ENCODE measurements around the gene GPX1. TPM values are rescaled to one million over a fixed set of nuclear protein-coding genes. Genes with fewer than 3 reads are reported as not detected.
"Not testable (repeated sequence)": the region's sequence is repeated elsewhere in the genome, so short reads cannot be mapped to it uniquely, and the experiment has no call there.

GPX1 gene
- total RNA-seq (204 TPM), polyA plus RNA-seq (384 TPM)
- long read RNA-seq, donor 1, transcript GPX1-201 (1 exons, 1,135 nt), result major isoform, 5 of 8 reads
- long read RNA-seq, donor 1, partial matches to known transcripts, result 0 of 8 reads
- long read RNA-seq, donor 1, other reads (novel, unspliced or antisense), result 0 of 8 reads
- long read RNA-seq, donor 2, transcript GPX1-201 (1 exons, 1,135 nt), result minor isoform, 53 of 192 reads
- long read RNA-seq, donor 2, transcript GPX1-202 (2 exons, 1,151 nt), result major isoform, 138 of 192 reads
- long read RNA-seq, donor 2, partial matches to known transcripts, result 0 of 192 reads
- long read RNA-seq, donor 2, other reads (novel, unspliced or antisense), result 0 of 192 reads
- long read RNA-seq, donor 3, transcript GPX1-202 (2 exons, 1,151 nt), result major isoform, 149 of 211 reads
- long read RNA-seq, donor 3, transcript GPX1-201 (1 exons, 1,135 nt), result minor isoform, 60 of 211 reads
- long read RNA-seq, donor 3, partial matches to known transcripts, result 0 of 211 reads
- long read RNA-seq, donor 3, other reads (novel, unspliced or antisense), result 0 of 211 reads
- long read RNA-seq, donor 4, transcript GPX1-202 (2 exons, 1,151 nt), result major isoform, 35 of 69 reads
- long read RNA-seq, donor 4, transcript GPX1-201 (1 exons, 1,135 nt), result minor isoform, 34 of 69 reads
- long read RNA-seq, donor 4, partial matches to known transcripts, result 0 of 69 reads
- long read RNA-seq, donor 4, other reads (novel, unspliced or antisense), result 0 of 69 reads
- long read RNA-seq, donor 5, transcript GPX1-201 (1 exons, 1,135 nt), result minor isoform, 104 of 305 reads
- long read RNA-seq, donor 5, transcript GPX1-202 (2 exons, 1,151 nt), result major isoform, 199 of 305 reads
- long read RNA-seq, donor 5, partial matches to known transcripts, result 0 of 305 reads
- long read RNA-seq, donor 5, other reads (novel, unspliced or antisense), result 0 of 305 reads
- long read RNA-seq, donor 6, transcript GPX1-202 (2 exons, 1,151 nt), result major isoform, 73 of 106 reads
- long read RNA-seq, donor 6, transcript GPX1-201 (1 exons, 1,135 nt), result minor isoform, 33 of 106 reads
- long read RNA-seq, donor 6, partial matches to known transcripts, result 0 of 106 reads
- long read RNA-seq, donor 6, other reads (novel, unspliced or antisense), result 0 of 106 reads
- long read RNA-seq, donor 7, transcript GPX1-201 (1 exons, 1,135 nt), result minor isoform, 40 of 112 reads
- long read RNA-seq, donor 7, transcript GPX1-202 (2 exons, 1,151 nt), result major isoform, 72 of 112 reads
- long read RNA-seq, donor 7, partial matches to known transcripts, result 0 of 112 reads
- long read RNA-seq, donor 7, other reads (novel, unspliced or antisense), result 0 of 112 reads
- long read RNA-seq, donor 8, transcript GPX1-202 (2 exons, 1,151 nt), result major isoform, 53 of 64 reads
- long read RNA-seq, donor 8, transcript GPX1-201 (1 exons, 1,135 nt), result minor isoform, 11 of 64 reads
- long read RNA-seq, donor 8, partial matches to known transcripts, result 0 of 64 reads
- long read RNA-seq, donor 8, other reads (novel, unspliced or antisense), result 0 of 64 reads
- long read RNA-seq, donor 9, transcript GPX1-202 (2 exons, 1,151 nt), result major isoform, 51 of 63 reads
- long read RNA-seq, donor 9, transcript GPX1-201 (1 exons, 1,135 nt), result minor isoform, 12 of 63 reads
- long read RNA-seq, donor 9, partial matches to known transcripts, result 0 of 63 reads
- long read RNA-seq, donor 9, other reads (novel, unspliced or antisense), result 0 of 63 reads
- long read RNA-seq, donor 10, transcript GPX1-201 (1 exons, 1,135 nt), result minor isoform, 39 of 85 reads
- long read RNA-seq, donor 10, transcript GPX1-202 (2 exons, 1,151 nt), result major isoform, 46 of 85 reads
- long read RNA-seq, donor 10, partial matches to known transcripts, result 0 of 85 reads
- long read RNA-seq, donor 10, other reads (novel, unspliced or antisense), result 0 of 85 reads

GRCh38 chr3:49358217-49358883 is at the start of gene GPX1:
TSS of gene GPX1 (minus strand) at chr3:49358353. CDS start at chr3:49358278, 75 bp downstream.
- no peaks in the 10 kb centered on the region for H3K27me3 ChIP-seq (ENCODE audit: control insufficient read depth in 2 of 2, insufficient read depth in 1 of 2, low read length in 1 of 2)
- H3K36me3 ChIP-seq (ENCODE audit: control insufficient read depth in 2 of 2, insufficient read depth in 2 of 2, low read length in 1 of 2), result peaks cover 52 to 60% of the 10 kb centered on the region in 2 donors
- DNase-seq (ENCODE audit: low read depth in 6 of 9, low spot score in 9 of 9), result peak; percentile 36 to 90 (median 70)
- peaks cover 0 to 36% of the 10 kb centered on the region in 2 donors for H3K4me1 ChIP-seq (ENCODE audit: control insufficient read depth in 2 of 2, insufficient read depth in 2 of 2, low read length in 2 of 2)
- 4% methylated on average over 46 of the region's 46 CpGs for WGBS
- H3K27ac ChIP-seq (ENCODE audit: low read depth in 1 of 2, low read length in 1 of 2), result peak within 1 kb of the TSS; percentile 91 to 94
- H3K4me3 ChIP-seq (ENCODE audit: low read length in 2 of 2), result peak within 1 kb of the TSS; percentile 68 to 76
- no peaks in the 10 kb centered on the region for H3K9me3 ChIP-seq (ENCODE audit: control insufficient read depth in 2 of 2, insufficient read depth in 1 of 2, low read length in 1 of 2)

DNA sequence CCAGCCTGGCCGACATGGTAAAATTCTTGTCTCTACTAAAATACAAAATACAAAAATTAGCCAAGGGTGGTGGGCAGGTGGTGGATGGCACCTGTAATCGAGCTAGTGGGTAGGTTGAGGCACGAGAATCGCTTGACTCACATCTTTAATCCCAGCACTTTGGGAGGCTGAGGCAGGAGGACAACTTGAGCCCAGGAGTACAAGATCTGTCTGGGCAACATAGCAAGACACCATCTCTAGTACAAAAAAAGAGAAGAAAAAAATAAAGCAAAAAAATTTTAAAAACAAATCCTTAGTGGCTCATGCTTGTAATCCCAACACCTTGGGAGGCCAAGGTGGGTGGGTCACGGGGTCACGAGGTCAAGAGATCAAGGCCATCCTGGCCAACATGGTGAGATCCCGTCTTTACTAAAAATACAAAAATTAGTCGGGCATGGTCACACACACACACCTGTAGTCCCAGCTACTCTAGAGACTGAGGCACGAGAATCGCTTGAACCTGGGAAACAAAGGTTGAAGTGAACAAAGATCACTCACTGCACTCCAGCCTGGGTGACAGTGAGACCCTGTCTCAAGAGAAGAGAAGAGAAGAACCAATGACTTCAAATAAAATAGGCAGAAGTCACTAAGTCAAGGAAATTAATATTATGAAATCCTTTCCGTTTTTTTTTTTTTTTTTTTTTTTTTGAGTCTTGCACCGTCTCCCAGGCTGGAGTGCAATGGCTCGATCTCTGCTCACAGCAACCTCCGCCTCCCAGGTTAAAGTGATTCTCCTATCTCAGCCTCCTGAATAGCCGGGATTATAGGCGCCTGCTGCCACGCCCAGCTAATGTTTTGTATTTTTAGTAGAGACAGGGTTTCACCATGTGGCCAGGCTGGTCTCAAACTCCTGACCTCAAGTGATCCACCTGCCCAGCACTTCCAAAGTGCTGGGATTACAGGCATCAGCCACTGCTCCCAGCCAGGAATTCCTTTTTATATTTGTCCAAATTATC is 48.7 kb upstream of the GPX1 start:
- 88% methylated on average over 17 of the region's 17 CpGs for WGBS
- no peak for DNase-seq (ENCODE audit: low read depth in 6 of 9, low spot score in 9 of 9)
- Histone ChIP-seq H3K4me3 (ENCODE audit: low read length in 2 of 2) (no peak overlapping the region), H3K27ac (ENCODE audit: low read depth in 1 of 2, low read length in 1 of 2) (no peak overlapping the region), H3K4me1 (ENCODE audit: control insufficient read depth in 2 of 2, insufficient read depth in 2 of 2, low read length in 2 of 2) (peaks cover 12 to 15% of the 10 kb centered on the region in 2 donors), H3K9me3 (ENCODE audit: control insufficient read depth in 2 of 2, insufficient read depth in 1 of 2, low read length in 1 of 2) (no peaks in the 10 kb centered on the region), H3K36me3 (ENCODE audit: control insufficient read depth in 2 of 2, insufficient read depth in 2 of 2, low read length in 1 of 2) (peaks cover 14 to 25% of the 10 kb centered on the region in 2 donors), H3K27me3 (ENCODE audit: control insufficient read depth in 2 of 2, insufficient read depth in 1 of 2, low read length in 1 of 2) (no peaks in the 10 kb centered on the region)

DNA sequence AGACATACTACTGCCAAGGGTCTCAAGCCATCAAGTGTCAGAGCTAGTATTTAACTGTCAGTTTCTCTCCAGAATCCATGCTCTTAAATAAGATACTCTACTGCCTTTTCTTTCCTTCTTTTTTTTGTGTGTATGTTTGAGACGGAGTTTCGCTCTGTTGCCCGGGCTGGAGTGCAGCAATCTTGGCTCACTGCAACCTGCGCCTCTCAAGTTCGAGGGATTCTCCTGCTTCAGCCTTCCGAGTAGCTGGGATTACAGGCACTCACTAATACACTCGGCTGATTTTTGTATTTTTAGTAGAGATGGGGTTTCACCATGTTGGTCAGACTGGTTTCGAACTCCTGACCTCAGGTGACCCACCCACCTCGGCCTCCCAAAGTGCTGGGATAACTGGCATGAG is 47.4 kb upstream of the GPX1 start:
- not testable (repeated sequence) for DNase-seq (ENCODE audit: low read depth in 6 of 9, low spot score in 9 of 9); H3K4me3 ChIP-seq (ENCODE audit: low read length in 2 of 2)
- 91% methylated on average over 9 of the region's 9 CpGs for WGBS

GRCh38 chr3:49403891-49404290 is 45.7 kb upstream of the GPX1 start:
- no peak overlapping the region for H3K4me3 ChIP-seq (ENCODE audit: low read length in 2 of 2)
- no peaks in the 10 kb centered on the region for H3K9me3 ChIP-seq (ENCODE audit: control insufficient read depth in 2 of 2, insufficient read depth in 1 of 2, low read length in 1 of 2)
- H3K27me3 ChIP-seq (ENCODE audit: control insufficient read depth in 2 of 2, insufficient read depth in 1 of 2, low read length in 1 of 2), result no peaks in the 10 kb centered on the region
- 96% methylated on average over 5 of the region's 5 CpGs for WGBS
- peaks cover 21 to 33% of the 10 kb centered on the region in 2 donors for H3K36me3 ChIP-seq (ENCODE audit: control insufficient read depth in 2 of 2, insufficient read depth in 2 of 2, low read length in 1 of 2)
- no peak for DNase-seq (ENCODE audit: low read depth in 6 of 9, low spot score in 9 of 9)
- no peak overlapping the region for H3K27ac ChIP-seq (ENCODE audit: low read depth in 1 of 2, low read length in 1 of 2)
- H3K4me1 ChIP-seq (ENCODE audit: control insufficient read depth in 2 of 2, insufficient read depth in 2 of 2, low read length in 2 of 2), result peaks cover 0 to 5% of the 10 kb centered on the region in 2 donors

More for the DNA sequence above, 47.4 kb upstream of the GPX1 start:
- peak overlapping the region; percentile 24 to 31 for H3K27ac ChIP-seq (ENCODE audit: low read depth in 1 of 2, low read length in 1 of 2)
- not testable (repeated sequence) for H3K27me3 ChIP-seq (ENCODE audit: control insufficient read depth in 2 of 2, insufficient read depth in 1 of 2, low read length in 1 of 2); H3K9me3 ChIP-seq (ENCODE audit: control insufficient read depth in 2 of 2, insufficient read depth in 1 of 2, low read length in 1 of 2)
- peaks cover 13 to 15% of the 10 kb centered on the region in 2 donors for H3K4me1 ChIP-seq (ENCODE audit: control insufficient read depth in 2 of 2, insufficient read depth in 2 of 2, low read length in 2 of 2)
- peaks cover 18 to 33% of the 10 kb centered on the region in 2 donors for H3K36me3 ChIP-seq (ENCODE audit: control insufficient read depth in 2 of 2, insufficient read depth in 2 of 2, low read length in 1 of 2)

DNA sequence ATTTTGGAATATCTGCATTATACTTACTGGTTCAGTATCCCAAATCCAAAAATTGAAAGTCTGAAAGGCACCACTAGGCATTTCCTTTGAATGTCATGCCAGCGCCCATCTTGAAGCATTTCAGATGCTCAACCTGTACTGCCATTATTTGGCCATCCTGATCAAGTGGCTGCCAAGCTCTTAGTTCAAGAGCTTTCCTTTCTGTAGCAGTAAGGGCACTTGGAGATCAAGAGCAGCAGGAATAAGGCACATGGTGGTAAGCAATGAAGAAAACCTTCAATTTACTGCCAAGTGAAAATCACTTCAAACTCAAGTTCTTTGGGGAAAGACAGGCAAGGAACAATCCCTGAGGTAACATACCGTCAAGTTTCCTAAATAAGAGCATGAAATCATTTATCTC is 43.6 kb upstream of the GPX1 start:
- no peaks in the 10 kb centered on the region for H3K27me3 ChIP-seq (ENCODE audit: control insufficient read depth in 2 of 2, insufficient read depth in 1 of 2, low read length in 1 of 2)
- peaks cover 0 to 5% of the 10 kb centered on the region in 2 donors for H3K4me1 ChIP-seq (ENCODE audit: control insufficient read depth in 2 of 2, insufficient read depth in 2 of 2, low read length in 2 of 2)
- H3K27ac ChIP-seq (ENCODE audit: low read depth in 1 of 2, low read length in 1 of 2), result no peak overlapping the region
- H3K36me3 ChIP-seq (ENCODE audit: control insufficient read depth in 2 of 2, insufficient read depth in 2 of 2, low read length in 1 of 2), result peaks cover 27 to 42% of the 10 kb centered on the region in 2 donors
- WGBS, result 98% methylated on average over 2 of the region's 2 CpGs
- no peak overlapping the region for H3K4me3 ChIP-seq (ENCODE audit: low read length in 2 of 2)
- no peaks in the 10 kb centered on the region for H3K9me3 ChIP-seq (ENCODE audit: control insufficient read depth in 2 of 2, insufficient read depth in 1 of 2, low read length in 1 of 2)
- DNase-seq (ENCODE audit: low read depth in 6 of 9, low spot score in 9 of 9), result no peak

DNA sequence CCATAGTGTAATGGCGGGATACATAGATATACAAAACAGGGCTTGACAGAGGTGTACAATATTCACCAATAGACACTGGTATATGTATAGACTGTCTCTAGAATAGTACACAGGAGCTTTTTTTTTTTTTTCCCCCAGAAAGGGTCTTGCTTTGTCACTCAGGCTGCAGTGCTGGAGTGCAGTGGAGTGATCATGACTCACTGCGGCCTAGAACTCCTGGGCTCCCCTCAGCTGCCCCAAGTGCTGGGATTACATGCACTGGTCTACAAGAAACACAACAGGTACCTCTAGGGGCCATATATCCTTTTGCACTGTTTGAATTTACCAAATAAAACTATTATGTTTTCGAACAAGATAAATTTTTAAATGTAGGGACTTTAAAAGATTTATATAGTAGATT is 41.3 kb upstream of the GPX1 start:
- Histone ChIP-seq H3K9me3 (ENCODE audit: control insufficient read depth in 2 of 2, insufficient read depth in 1 of 2, low read length in 1 of 2) (no peaks in the 10 kb centered on the region), H3K36me3 (ENCODE audit: control insufficient read depth in 2 of 2, insufficient read depth in 2 of 2, low read length in 1 of 2) (peaks cover 38 to 53% of the 10 kb centered on the region in 2 donors), H3K4me1 (ENCODE audit: control insufficient read depth in 2 of 2, insufficient read depth in 2 of 2, low read length in 2 of 2) (peaks cover 0 to 5% of the 10 kb centered on the region in 2 donors), H3K27me3 (ENCODE audit: control insufficient read depth in 2 of 2, insufficient read depth in 1 of 2, low read length in 1 of 2) (no peaks in the 10 kb centered on the region), H3K4me3 (ENCODE audit: low read length in 2 of 2) (no peak overlapping the region), H3K27ac (ENCODE audit: low read depth in 1 of 2, low read length in 1 of 2) (no peak overlapping the region)
- no peak for DNase-seq (ENCODE audit: low read depth in 6 of 9, low spot score in 9 of 9)
- WGBS, result 98% methylated on average over 3 of the region's 3 CpGs

DNA sequence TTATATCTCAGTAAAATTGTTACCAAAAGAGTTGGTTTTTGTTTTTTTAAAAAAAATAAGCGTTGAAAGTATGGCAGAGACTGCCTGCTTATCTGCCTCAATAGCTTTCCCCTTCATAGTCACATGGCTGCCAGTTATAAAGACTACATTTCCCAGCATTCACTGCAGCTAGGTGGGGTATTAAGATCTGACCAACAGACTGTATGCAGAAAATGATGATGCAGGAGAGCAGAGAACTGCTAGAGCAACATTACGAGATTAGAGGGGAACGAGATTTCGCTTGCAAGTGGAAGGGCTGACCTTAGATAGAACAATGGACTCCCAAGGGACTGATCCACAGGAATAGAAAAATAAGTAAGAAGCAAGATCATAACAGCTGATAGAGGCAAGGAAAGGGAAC is 39.3 kb upstream of the GPX1 start:
- Histone ChIP-seq H3K36me3 (ENCODE audit: control insufficient read depth in 2 of 2, insufficient read depth in 2 of 2, low read length in 1 of 2) (peaks cover 40 to 47% of the 10 kb centered on the region in 2 donors), H3K4me3 (ENCODE audit: low read length in 2 of 2) (no peak overlapping the region), H3K27ac (ENCODE audit: low read depth in 1 of 2, low read length in 1 of 2) (no peak overlapping the region), H3K27me3 (ENCODE audit: control insufficient read depth in 2 of 2, insufficient read depth in 1 of 2, low read length in 1 of 2) (no peaks in the 10 kb centered on the region), H3K9me3 (ENCODE audit: control insufficient read depth in 2 of 2, insufficient read depth in 1 of 2, low read length in 1 of 2) (no peaks in the 10 kb centered on the region), H3K4me1 (ENCODE audit: control insufficient read depth in 2 of 2, insufficient read depth in 2 of 2, low read length in 2 of 2) (peaks cover 0 to 5% of the 10 kb centered on the region in 2 donors)
- 93% methylated on average over 4 of the region's 4 CpGs for WGBS
- DNase-seq (ENCODE audit: low read depth in 6 of 9, low spot score in 9 of 9), result peak in 1 of 9 donors; percentile 24
